HepG2 (cell line): ENCODE measurements around the gene CTDSPL2. TPM values are rescaled to one million over a fixed set of nuclear protein-coding genes. Genes with fewer than 3 reads are reported as not detected.

ENCODE experiments used
- ADNP ChIP-seq: sonication (generic); formaldehyde crosslinking; IDR thresholded peaks from 2 replicates; pipeline ENCODE4 v1.4.0; 2020; ENCODE audit warnings: missing genetic modification reagents
- HNF4A ChIP-seq: sonication (generic); formaldehyde crosslinking; IDR thresholded peaks from 2 replicates; pipeline ENCODE4 v1.4.0; 2020; ENCODE audit warnings: missing genetic modification reagents
- HNRNPLL ChIP-seq: fragments of 200-400 bp; formaldehyde crosslinking; IDR thresholded peaks from 2 replicates; pipeline ENCODE4 v1.6.1; 2017; ENCODE audit warnings: mild to moderate bottlenecking, low read depth, low read length; ENCODE audit not compliant: poor library complexity, severe bottlenecking
- NR1H2 ChIP-seq: sonication (generic); formaldehyde crosslinking; IDR thresholded peaks from 2 replicates; pipeline ENCODE4 v1.8.1; 2022; ENCODE audit warnings: low read depth, missing genetic modification reagents, borderline replicate concordance
- POLR2AphosphoS5 ChIP-seq: IDR thresholded peaks from 2 replicates; pipeline ENCODE4 v1.6.1; 2012; ENCODE audit warnings: low read depth, low read length
- SP4 ChIP-seq: sonication (generic); formaldehyde crosslinking; IDR thresholded peaks from 2 replicates; pipeline ENCODE4 v1.8.1; 2023; ENCODE audit warnings: mild to moderate bottlenecking, missing genetic modification reagents
- SP5 ChIP-seq: IDR thresholded peaks from 2 replicates; pipeline ENCODE4 v1.6.1; 2016; ENCODE audit warnings: low read depth, borderline replicate concordance
- TBX3 ChIP-seq: fragments of 450-650 bp; IDR thresholded peaks from 2 replicates; pipeline ENCODE4 v1.6.1; 2017; ENCODE audit warnings: antibody characterized with exemption, mild to moderate bottlenecking, inconsistent platforms, borderline replicate concordance
- TOE1 ChIP-seq: sonication (generic); formaldehyde crosslinking; IDR thresholded peaks from 2 replicates; pipeline ENCODE4 v1.4.0; 2020; ENCODE audit warnings: mild to moderate bottlenecking, missing genetic modification reagents
- ZFP90 ChIP-seq: sonication (generic); formaldehyde crosslinking; IDR thresholded peaks from 2 replicates; pipeline ENCODE4 v1.8.0; 2022; ENCODE audit warnings: missing genetic modification reagents, mild to moderate bottlenecking, inconsistent platforms, borderline replicate concordance
- ZNF12 ChIP-seq: sonication (generic); formaldehyde crosslinking; IDR thresholded peaks from 2 replicates; pipeline ENCODE4 v1.5.0; 2020; ENCODE audit warnings: missing genetic modification reagents
- ZNF17 ChIP-seq: sonication (generic); formaldehyde crosslinking; IDR thresholded peaks from 2 replicates; pipeline ENCODE4 v1.5.0; 2020; ENCODE audit warnings: mild to moderate bottlenecking, missing genetic modification reagents
- ZNF589 ChIP-seq: sonication (generic); formaldehyde crosslinking; conservative IDR thresholded peaks from 2 replicates; pipeline ENCODE4 v1.8.0; 2022; ENCODE audit warnings: mild to moderate bottlenecking, moderate library complexity, missing genetic modification reagents
- ZNF773 ChIP-seq: sonication (generic); formaldehyde crosslinking; IDR thresholded peaks from 2 replicates; pipeline ENCODE4 v1.4.0; 2020; ENCODE audit warnings: missing genetic modification reagents, borderline replicate concordance
- polyA plus RNA-seq, 8 experiments: library from polyadenylated mRNA; depleted of rRNA in 3 of 8; stranded (reverse) in 7 of 8; unstranded in 1 of 8; fragments of >200 nt; fragmentation: Illumina TruSeq in 4 of 8; extraction: Trizol in 4 of 8; gene quantifications; 2 replicates each; pipeline versions ENCODE4 v1.2.1 to v1.2.3, GENCODE V29; 2011 to 2016; ENCODE audit warnings: low read depth in 4 of 8, missing spikeins in 1 of 8, mixed read lengths in 1 of 8; ENCODE audit not compliant: insufficient read depth in 1 of 8
- total RNA-seq, 5 experiments: library from RNA; depleted of rRNA; stranded (reverse); fragments of >200 nt; fragmentation: Illumina TruSeq; extraction: Trizol; gene quantifications; 2 replicates each; pipeline ENCODE4 v1.2.3, GENCODE V29; 2016; ENCODE audit warnings: low read depth in 1 of 5
- TF ChIP-seq, protein P1 (sequence below): sonication (generic); formaldehyde crosslinking; IDR thresholded peaks from 2 replicates; pipeline ENCODE4 v1.8.0; 2022; ENCODE audit warnings: mild to moderate bottlenecking, missing genetic modification reagents, moderate library complexity
- TF ChIP-seq, protein P2 (sequence below): sonication (generic); formaldehyde crosslinking; IDR thresholded peaks from 2 replicates; pipeline ENCODE4 v1.8.1; 2023; ENCODE audit warnings: mild to moderate bottlenecking, missing genetic modification reagents
- TF ChIP-seq, protein P3 (sequence below): IDR thresholded peaks from 2 replicates; pipeline ENCODE4 v1.6.1; 2012; ENCODE audit warnings: low read depth, low read length, improper control_type of control experiment
- TF ChIP-seq, protein P4 (sequence below): sonication (generic); formaldehyde crosslinking; IDR thresholded peaks from 2 replicates; pipeline ENCODE4 v1.4.0; 2020; ENCODE audit warnings: missing genetic modification reagents, borderline replicate concordance
- TF ChIP-seq, protein P5 (sequence below): sonication (generic); formaldehyde crosslinking; IDR thresholded peaks from 2 replicates; pipeline ENCODE4 v1.4.0; 2020; ENCODE audit warnings: missing genetic modification reagents

Gene CTDSPL2
- total and polyA plus RNA-seq, 2 of the 13 experiments (the other 11 are each of a cell fraction or from before 2014, with no cell fraction given): 37.4 to 56.2 TPM

DNA sequence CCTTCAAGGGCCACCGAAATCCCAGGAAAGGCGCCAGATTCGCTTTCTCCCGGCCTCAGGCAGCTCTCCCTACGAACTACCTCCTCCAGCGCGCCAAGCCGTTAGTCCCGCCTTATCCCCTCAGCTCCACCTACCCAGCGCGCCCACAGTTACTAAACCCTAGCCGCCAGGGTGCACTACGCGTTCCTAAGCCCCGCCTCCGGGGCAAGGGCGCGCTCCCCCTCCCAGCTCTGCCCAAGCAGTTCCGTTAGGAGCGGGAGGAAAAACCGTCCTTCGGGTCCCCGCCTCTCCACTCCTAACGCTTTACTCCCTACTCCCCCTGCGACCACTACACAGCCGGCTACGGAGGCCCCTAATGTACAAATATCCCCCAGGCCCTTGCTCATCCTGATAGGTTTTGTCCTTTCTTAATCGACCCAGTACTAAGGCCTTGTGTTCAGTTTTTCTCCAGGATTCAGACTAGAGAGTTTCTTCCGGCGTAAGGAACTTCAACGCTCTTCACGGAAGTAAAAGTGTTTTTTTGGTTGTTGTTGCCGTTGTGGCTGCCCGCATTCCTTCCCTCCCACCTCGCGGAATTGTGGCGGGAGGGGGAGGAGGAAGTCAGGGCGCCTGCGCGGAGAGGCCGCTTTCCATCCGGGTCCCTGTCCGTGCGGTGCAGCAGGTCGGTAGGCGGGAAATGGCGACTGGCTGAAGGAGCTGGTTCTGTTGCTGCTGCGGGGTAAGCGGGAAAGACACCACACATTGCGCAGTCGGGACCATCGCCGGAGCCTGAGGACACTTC, at the start of gene CTDSPL2 (continued):
- TF ChIP-seq, protein P1, sequence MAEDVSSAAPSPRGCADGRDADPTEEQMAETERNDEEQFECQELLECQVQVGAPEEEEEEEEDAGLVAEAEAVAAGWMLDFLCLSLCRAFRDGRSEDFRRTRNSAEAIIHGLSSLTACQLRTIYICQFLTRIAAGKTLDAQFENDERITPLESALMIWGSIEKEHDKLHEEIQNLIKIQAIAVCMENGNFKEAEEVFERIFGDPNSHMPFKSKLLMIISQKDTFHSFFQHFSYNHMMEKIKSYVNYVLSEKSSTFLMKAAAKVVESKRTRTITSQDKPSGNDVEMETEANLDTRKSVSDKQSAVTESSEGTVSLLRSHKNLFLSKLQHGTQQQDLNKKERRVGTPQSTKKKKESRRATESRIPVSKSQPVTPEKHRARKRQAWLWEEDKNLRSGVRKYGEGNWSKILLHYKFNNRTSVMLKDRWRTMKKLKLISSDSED (CRISPR knock-in tag): no peak
- TF ChIP-seq ZFP90: 0 out of 2 replicates have a peak, but pooled peaks have one; percentile 23
- 0 out of 2 replicates have a peak, but pooled peaks have one; percentile 23 for TF ChIP-seq TOE1 (CRISPR knock-in tag)
- peak; percentile 64; the same call in 1 of the 2 replicates for TF ChIP-seq SP5 (CRISPR knock-in tag)
- peak; percentile 89 for TF ChIP-seq POLR2AphosphoS5
- peak; percentile 98 for TF ChIP-seq HNRNPLL
- TF ChIP-seq ZNF773 (CRISPR knock-in tag): peak; percentile 26; the same call in 1 of the 2 replicates
- 0 out of 2 replicates have a peak, but pooled peaks have one; percentile 58 for TF ChIP-seq NR1H2 (CRISPR knock-in tag)
- peak; percentile 87 for TF ChIP-seq SP4 (CRISPR knock-in tag)
- no peak for TF ChIP-seq ZNF589 (CRISPR knock-in tag)
- 0 out of 2 replicates have a peak, but pooled peaks have one; percentile 26 for TF ChIP-seq ZNF12 (CRISPR knock-in tag)
- TF ChIP-seq, protein P2, sequence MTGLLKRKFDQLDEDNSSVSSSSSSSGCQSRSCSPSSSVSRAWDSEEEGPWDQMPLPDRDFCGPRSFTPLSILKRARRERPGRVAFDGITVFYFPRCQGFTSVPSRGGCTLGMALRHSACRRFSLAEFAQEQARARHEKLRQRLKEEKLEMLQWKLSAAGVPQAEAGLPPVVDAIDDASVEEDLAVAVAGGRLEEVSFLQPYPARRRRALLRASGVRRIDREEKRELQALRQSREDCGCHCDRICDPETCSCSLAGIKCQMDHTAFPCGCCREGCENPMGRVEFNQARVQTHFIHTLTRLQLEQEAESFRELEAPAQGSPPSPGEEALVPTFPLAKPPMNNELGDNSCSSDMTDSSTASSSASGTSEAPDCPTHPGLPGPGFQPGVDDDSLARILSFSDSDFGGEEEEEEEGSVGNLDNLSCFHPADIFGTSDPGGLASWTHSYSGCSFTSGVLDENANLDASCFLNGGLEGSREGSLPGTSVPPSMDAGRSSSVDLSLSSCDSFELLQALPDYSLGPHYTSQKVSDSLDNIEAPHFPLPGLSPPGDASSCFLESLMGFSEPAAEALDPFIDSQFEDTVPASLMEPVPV (CRISPR knock-in tag): no peak; the same call in 1 of the 2 replicates
- TF ChIP-seq ADNP (CRISPR knock-in tag): no peak
- TF ChIP-seq HNF4A (CRISPR knock-in tag): no peak
- TF ChIP-seq, protein P3, sequence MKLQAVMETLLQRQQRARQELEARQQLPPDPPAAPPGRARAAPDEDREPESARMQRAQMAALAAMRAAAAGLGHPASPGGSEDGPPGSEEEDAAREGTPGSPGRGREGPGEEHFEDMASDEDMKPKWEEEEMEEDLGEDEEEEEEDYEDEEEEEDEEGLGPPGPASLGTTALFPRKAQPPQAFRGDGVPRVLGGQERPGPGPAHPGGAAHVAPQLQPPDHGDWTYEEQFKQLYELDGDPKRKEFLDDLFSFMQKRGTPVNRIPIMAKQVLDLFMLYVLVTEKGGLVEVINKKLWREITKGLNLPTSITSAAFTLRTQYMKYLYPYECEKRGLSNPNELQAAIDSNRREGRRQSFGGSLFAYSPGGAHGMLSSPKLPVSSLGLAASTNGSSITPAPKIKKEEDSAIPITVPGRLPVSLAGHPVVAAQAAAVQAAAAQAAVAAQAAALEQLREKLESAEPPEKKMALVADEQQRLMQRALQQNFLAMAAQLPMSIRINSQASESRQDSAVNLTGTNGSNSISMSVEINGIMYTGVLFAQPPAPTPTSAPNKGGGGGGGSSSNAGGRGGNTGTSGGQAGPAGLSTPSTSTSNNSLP: 0 out of 2 replicates have a peak, but pooled peaks have one; percentile 4
- TF ChIP-seq TBX3: 0 out of 2 replicates have a peak, but pooled peaks have one; percentile 9
- no peak for TF ChIP-seq ZNF17
- TF ChIP-seq, protein P4, sequence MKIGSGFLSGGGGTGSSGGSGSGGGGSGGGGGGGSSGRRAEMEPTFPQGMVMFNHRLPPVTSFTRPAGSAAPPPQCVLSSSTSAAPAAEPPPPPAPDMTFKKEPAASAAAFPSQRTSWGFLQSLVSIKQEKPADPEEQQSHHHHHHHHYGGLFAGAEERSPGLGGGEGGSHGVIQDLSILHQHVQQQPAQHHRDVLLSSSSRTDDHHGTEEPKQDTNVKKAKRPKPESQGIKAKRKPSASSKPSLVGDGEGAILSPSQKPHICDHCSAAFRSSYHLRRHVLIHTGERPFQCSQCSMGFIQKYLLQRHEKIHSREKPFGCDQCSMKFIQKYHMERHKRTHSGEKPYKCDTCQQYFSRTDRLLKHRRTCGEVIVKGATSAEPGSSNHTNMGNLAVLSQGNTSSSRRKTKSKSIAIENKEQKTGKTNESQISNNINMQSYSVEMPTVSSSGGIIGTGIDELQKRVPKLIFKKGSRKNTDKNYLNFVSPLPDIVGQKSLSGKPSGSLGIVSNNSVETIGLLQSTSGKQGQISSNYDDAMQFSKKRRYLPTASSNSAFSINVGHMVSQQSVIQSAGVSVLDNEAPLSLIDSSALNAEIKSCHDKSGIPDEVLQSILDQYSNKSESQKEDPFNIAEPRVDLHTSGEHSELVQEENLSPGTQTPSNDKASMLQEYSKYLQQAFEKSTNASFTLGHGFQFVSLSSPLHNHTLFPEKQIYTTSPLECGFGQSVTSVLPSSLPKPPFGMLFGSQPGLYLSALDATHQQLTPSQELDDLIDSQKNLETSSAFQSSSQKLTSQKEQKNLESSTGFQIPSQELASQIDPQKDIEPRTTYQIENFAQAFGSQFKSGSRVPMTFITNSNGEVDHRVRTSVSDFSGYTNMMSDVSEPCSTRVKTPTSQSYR: peak; percentile 9; the same call in 1 of the 2 replicates
- TF ChIP-seq, protein P5, sequence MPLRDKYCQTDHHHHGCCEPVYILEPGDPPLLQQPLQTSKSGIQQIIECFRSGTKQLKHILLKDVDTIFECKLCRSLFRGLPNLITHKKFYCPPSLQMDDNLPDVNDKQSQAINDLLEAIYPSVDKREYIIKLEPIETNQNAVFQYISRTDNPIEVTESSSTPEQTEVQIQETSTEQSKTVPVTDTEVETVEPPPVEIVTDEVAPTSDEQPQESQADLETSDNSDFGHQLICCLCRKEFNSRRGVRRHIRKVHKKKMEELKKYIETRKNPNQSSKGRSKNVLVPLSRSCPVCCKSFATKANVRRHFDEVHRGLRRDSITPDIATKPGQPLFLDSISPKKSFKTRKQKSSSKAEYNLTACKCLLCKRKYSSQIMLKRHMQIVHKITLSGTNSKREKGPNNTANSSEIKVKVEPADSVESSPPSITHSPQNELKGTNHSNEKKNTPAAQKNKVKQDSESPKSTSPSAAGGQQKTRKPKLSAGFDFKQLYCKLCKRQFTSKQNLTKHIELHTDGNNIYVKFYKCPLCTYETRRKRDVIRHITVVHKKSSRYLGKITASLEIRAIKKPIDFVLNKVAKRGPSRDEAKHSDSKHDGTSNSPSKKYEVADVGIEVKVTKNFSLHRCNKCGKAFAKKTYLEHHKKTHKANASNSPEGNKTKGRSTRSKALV (CRISPR knock-in tag): peak; percentile 72
